Progenitor cell of endocrine pancreas (in vitro differentiated cells): ENCODE data around the gene SCRN1. TPM values are rescaled to one million over a fixed set of nuclear protein-coding genes. Genes with fewer than 3 reads are reported as not detected.

Experiments used
- DNase-seq: peaks from one replicate; pipeline ENCODE4 v3.0.0; 2021; ENCODE audit warnings: low spot score; ENCODE audit not compliant: unreplicated experiment
- H3K27ac Mint-ChIP-seq: 2 replicates; pipeline ENCODE4 v1.8.0; 2021; ENCODE audit warnings: mild to moderate bottlenecking, moderate library complexity, mixed read lengths
- H3K27me3 Mint-ChIP-seq: 2 replicates; pipeline ENCODE4 v1.8.0; 2021; ENCODE audit warnings: mixed read lengths
- H3K36me3 Mint-ChIP-seq: 2 replicates; pipeline ENCODE4 v1.8.0; 2022; ENCODE audit warnings: mixed read lengths; ENCODE audit not compliant: insufficient read depth
- H3K4me1 Mint-ChIP-seq: 2 replicates; pipeline ENCODE4 v1.8.0; 2021; ENCODE audit warnings: low read depth, mixed read lengths
- H3K4me3 Mint-ChIP-seq: 2 replicates; pipeline ENCODE4 v1.8.0; 2021; ENCODE audit warnings: low read depth, mild to moderate bottlenecking, moderate library complexity, mixed read lengths
- H3K9me3 Mint-ChIP-seq: 2 replicates; pipeline ENCODE4 v1.8.0; 2021; ENCODE audit warnings: low read depth, mixed read lengths
- total RNA-seq: library from RNA; stranded (reverse); gene quantifications from 2 replicates; pipeline ENCODE4 v1.2.1, GENCODE V29; 2021
- TF ChIP-seq, protein P1 (sequence below): fragments of 200-600 bp; sonication (generic); IDR thresholded peaks from one replicate; pipeline ENCODE4 v1.5.0; 2021; ENCODE audit warnings: antibody characterized with exemption, mild to moderate bottlenecking; ENCODE audit not compliant: unreplicated experiment

The SCRN1 gene
- total RNA-seq, 1 donor from 2014 or later = 53.4 TPM

DNA sequence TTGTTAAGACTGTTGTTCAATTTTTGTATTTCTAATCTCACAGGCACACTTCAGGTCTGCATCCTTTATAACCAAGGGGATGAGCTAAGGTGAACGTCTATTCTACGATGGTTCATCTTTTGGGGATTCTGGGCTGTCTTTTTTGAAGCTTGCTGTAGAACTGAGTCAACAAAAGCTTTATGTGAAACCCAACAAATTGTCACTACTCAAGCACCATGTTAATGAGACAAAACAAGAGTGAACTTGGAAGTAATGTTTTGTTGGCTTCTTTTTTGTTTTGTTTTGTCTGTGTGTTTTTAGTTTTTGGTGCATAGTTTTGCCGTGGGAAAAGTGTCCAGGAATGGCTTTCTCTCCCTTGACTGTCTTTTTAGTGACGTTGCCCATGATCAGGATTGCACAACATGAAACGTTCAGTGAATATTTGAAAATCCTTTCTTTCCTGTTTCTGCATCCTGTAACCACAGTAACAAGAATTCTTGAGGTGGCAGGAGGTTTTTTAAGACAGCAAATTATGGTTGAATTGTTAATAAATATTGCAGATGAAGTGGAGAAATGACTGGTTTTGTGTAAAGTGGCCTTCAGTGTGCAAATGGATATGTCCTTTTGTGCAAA, 117.7 kb downstream of the SCRN1 start:
- no peaks in the 10 kb centered on the region for H3K36me3 Mint-ChIP-seq
- H3K27ac Mint-ChIP-seq = no peak overlapping the region
- H3K27me3 Mint-ChIP-seq = no peaks in the 10 kb centered on the region
- no peak for DNase-seq
- no peaks in the 10 kb centered on the region for H3K4me1 Mint-ChIP-seq
- TF ChIP-seq, protein P1, sequence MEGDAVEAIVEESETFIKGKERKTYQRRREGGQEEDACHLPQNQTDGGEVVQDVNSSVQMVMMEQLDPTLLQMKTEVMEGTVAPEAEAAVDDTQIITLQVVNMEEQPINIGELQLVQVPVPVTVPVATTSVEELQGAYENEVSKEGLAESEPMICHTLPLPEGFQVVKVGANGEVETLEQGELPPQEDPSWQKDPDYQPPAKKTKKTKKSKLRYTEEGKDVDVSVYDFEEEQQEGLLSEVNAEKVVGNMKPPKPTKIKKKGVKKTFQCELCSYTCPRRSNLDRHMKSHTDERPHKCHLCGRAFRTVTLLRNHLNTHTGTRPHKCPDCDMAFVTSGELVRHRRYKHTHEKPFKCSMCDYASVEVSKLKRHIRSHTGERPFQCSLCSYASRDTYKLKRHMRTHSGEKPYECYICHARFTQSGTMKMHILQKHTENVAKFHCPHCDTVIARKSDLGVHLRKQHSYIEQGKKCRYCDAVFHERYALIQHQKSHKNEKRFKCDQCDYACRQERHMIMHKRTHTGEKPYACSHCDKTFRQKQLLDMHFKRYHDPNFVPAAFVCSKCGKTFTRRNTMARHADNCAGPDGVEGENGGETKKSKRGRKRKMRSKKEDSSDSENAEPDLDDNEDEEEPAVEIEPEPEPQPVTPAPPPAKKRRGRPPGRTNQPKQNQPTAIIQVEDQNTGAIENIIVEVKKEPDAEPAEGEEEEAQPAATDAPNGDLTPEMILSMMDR = no peak
- H3K9me3 Mint-ChIP-seq = no peaks in the 10 kb centered on the region
- H3K4me3 Mint-ChIP-seq = no peak overlapping the region

Other genes with a start within 250 kb of the SCRN1 start
- 8.9 and 9.5 TPM in 2 replicates for gene WIPF3, start 183.3 kb downstream of the SCRN1 start, total RNA-seq
- gene FKBP14, start 36.9 kb upstream of the SCRN1 start, total RNA-seq = 25.6 TPM in 2 replicates
- 62.1 and 67.0 TPM in 2 replicates for gene PLEKHA8, start 38.6 kb upstream of the SCRN1 start, total RNA-seq
- 20.0 and 20.1 TPM in 2 replicates for gene MTURN, start 145.2 kb upstream of the SCRN1 start, total RNA-seq